Endodermal cell (in vitro differentiated cells): Measurements from ENCODE around the gene RHOA. TPM values are rescaled to one million over a fixed set of nuclear protein-coding genes. Genes with fewer than 3 reads are reported as not detected.
A peak's percentile ranks its signal among the peaks of the same experiment; 100 is the strongest.

Source experiments
- DNase-seq: peaks from one replicate; pipeline ENCODE4 v3.0.0-alpha.2; 2017
- H3K27ac ChIP-seq: 2 replicates; pipeline ENCODE4 v1.5.1; 2013; ENCODE audit warnings: mild to moderate bottlenecking, low read depth, low read length, moderate library complexity
- H3K27me3 ChIP-seq: 2 replicates; pipeline ENCODE4 v1.6.1; 2013; ENCODE audit warnings: mild to moderate bottlenecking, low read length, moderate library complexity; ENCODE audit not compliant: insufficient read depth, control insufficient read depth, poor library complexity, severe bottlenecking
- H3K36me3 ChIP-seq: 2 replicates; pipeline ENCODE4 v1.7.0; 2013; ENCODE audit warnings: mild to moderate bottlenecking, low read length, moderate library complexity; ENCODE audit not compliant: control insufficient read depth, insufficient read depth
- H3K4me1 ChIP-seq: one replicate; pipeline ENCODE4 v1.7.0; 2013; ENCODE audit warnings: low read length; ENCODE audit not compliant: control insufficient read depth, insufficient read depth
- H3K4me3 ChIP-seq: 2 replicates; pipeline ENCODE4 v1.5.1; 2013; ENCODE audit warnings: mild to moderate bottlenecking, low read length, moderate library complexity
- H3K9ac ChIP-seq: 2 replicates; pipeline ENCODE4 v1.6.1; 2013; ENCODE audit warnings: mild to moderate bottlenecking, low read length, moderate library complexity; ENCODE audit not compliant: poor library complexity, severe bottlenecking; ENCODE audit errors: extremely low read depth
- H3K9me3 ChIP-seq: 2 replicates; pipeline ENCODE4 v1.6.1; 2013; ENCODE audit warnings: mild to moderate bottlenecking, low read length, moderate library complexity; ENCODE audit not compliant: control insufficient read depth
- H3K27ac Mint-ChIP-seq: 2 replicates; pipeline ENCODE4 v1.8.0; 2020; ENCODE audit warnings: mixed read lengths
- H3K27me3 Mint-ChIP-seq: 2 replicates; pipeline ENCODE4 v1.8.0; 2021; ENCODE audit warnings: mild to moderate bottlenecking, mixed read lengths; ENCODE audit not compliant: insufficient read depth
- H3K36me3 Mint-ChIP-seq: 2 replicates; pipeline ENCODE4 v1.8.0; 2020; ENCODE audit warnings: low read depth, mixed read lengths
- H3K4me1 Mint-ChIP-seq: 2 replicates; pipeline ENCODE4 v1.8.0; 2020; ENCODE audit warnings: mixed read lengths
- H3K4me3 Mint-ChIP-seq: 2 replicates; pipeline ENCODE4 v1.8.0; 2020; ENCODE audit warnings: mild to moderate bottlenecking, moderate library complexity, mixed read lengths
- H3K9me3 Mint-ChIP-seq: 2 replicates; pipeline ENCODE4 v1.8.0; 2020; ENCODE audit warnings: mild to moderate bottlenecking, mixed read lengths
- WGBS, 2 experiments: methylation state at CpG; one replicate each; pipeline versions ENCODE4 v1.1.5 to v1.1.7; 2013; ENCODE audit warnings: missing lambda C conversion rate in 2 of 2, mixed read lengths in 1 of 2; ENCODE audit not compliant: insufficient coverage in 1 of 2, insufficient read length in 1 of 2; 5-methylcytosine and 5-hydroxymethylcytosine counted together
- total RNA-seq, 2 donors: library from RNA; stranded (reverse); fragmentation: NEBNext Ultra II Directional in 1 of 2; extraction: Animal tissue kit (Norgen Biotek cat#: 25700) in 1 of 2; gene quantifications; 2 replicates in 1 of 2; 3 replicates in 1 of 2; pipeline ENCODE4 v1.2.1, GENCODE V29; 2021
- TF ChIP-seq, protein P1 (sequence below): fragments of 200-600 bp; sonication (generic); conservative IDR thresholded peaks from 2 replicates; pipeline ENCODE4 v1.5.0; 2021; ENCODE audit warnings: antibody characterized with exemption, mild to moderate bottlenecking

RHOA gene
- total RNA-seq, 2 donors from 2014 or later: 359 to 371 TPM

DNA sequence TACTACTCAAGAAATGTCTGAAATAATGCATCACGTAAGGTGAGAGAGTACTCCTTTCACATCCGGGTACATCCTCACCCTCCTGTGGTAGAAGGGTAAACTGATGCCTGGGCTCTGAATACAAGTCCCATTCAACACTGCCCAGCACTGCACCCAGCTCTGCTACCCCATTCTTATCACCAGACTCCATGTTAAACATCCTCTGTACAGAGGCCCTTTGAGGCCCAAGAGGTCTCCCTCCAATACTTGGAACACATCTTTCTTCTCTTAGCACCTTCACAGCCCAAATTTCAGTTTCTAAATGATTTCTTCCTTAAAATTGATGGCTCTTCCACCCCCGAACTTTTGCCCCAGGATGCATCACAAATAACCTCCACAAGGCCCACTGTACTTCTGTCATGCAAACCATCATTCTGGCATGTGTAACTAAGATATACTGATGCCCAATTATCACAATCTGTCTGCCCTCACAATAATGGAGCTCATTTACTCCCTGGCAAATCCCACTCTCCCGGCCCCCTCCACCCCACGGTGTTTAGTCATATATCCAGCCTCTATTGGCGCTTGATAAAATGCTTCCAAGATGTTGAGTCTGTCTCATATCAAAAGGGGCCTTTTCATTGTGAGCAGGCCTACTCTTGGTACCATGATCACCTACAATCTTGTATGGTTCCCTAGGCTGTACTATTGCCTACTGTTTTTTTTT, 41.0 kb downstream of the RHOA start:
- no peaks in the 10 kb centered on the region for H3K27me3 ChIP-seq
- Mint-ChIP-seq H3K4me1 (no peaks in the 10 kb centered on the region), H3K36me3 (peaks cover 82% of the 10 kb centered on the region), H3K27ac (peak overlapping the region; percentile 5), H3K4me3 (no peak overlapping the region), H3K9me3 (no peaks in the 10 kb centered on the region), H3K27me3 (no peaks in the 10 kb centered on the region)
- 92 to 95% methylated on average over 6 of the region's 6 CpGs for WGBS, 2 experiments
- H3K9ac ChIP-seq: no peak overlapping the region
- DNase-seq: no peak
- H3K27ac ChIP-seq: no peak overlapping the region
- H3K9me3 ChIP-seq: no peaks in the 10 kb centered on the region
- peaks cover 79% of the 10 kb centered on the region for H3K36me3 ChIP-seq
- H3K4me3 ChIP-seq: no peak overlapping the region
- TF ChIP-seq, protein P1, sequence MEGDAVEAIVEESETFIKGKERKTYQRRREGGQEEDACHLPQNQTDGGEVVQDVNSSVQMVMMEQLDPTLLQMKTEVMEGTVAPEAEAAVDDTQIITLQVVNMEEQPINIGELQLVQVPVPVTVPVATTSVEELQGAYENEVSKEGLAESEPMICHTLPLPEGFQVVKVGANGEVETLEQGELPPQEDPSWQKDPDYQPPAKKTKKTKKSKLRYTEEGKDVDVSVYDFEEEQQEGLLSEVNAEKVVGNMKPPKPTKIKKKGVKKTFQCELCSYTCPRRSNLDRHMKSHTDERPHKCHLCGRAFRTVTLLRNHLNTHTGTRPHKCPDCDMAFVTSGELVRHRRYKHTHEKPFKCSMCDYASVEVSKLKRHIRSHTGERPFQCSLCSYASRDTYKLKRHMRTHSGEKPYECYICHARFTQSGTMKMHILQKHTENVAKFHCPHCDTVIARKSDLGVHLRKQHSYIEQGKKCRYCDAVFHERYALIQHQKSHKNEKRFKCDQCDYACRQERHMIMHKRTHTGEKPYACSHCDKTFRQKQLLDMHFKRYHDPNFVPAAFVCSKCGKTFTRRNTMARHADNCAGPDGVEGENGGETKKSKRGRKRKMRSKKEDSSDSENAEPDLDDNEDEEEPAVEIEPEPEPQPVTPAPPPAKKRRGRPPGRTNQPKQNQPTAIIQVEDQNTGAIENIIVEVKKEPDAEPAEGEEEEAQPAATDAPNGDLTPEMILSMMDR: no peak
- H3K4me1 ChIP-seq: no peaks in the 10 kb centered on the region

DNA sequence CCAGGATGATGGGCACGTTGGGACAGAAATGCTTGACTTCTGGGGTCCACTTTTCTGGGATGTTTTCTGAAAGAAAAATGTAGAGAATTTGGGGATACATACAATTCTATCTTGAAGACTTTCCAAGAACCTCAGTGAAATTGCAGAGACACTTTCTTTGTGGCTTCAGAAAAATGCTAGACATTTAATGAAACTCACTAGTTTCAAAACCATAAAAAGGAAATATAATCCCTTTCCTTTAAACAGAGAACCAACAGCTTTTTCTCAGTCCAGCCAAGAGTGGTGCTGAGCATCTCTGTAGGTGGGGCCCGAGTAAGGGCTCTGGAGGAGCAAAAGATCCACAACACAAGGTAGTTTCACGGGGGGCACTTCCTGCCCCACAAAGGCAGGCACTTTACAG, 49.2 kb downstream of the RHOA start:
- DNase-seq: no peak

DNA sequence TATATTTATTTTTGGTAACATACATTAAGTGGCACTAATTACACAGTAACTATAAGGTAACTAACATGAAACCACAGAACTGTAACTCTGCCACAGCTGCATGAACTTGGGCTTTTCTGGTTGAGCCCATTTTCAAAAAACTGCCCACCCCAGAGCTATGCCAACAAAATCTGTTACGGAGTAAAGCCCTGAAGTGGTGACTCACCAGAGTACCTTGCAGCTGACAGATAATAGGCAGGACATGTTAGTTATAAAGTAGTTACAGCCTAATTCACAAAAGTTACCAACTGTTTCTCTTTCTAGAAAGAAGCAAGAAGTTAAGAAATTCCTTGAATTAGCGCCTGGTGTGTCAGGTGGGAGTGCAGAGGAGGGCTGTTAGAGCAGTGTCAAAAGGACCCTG, 52.2 kb downstream of the RHOA start:
- H3K36me3 Mint-ChIP-seq: peaks cover 66% of the 10 kb centered on the region

More for the DNA sequence above, 49.2 kb downstream of the RHOA start:
- TF ChIP-seq, protein P1: no peak
- H3K36me3 ChIP-seq: peaks cover 79% of the 10 kb centered on the region
- no peak overlapping the region for H3K4me3 Mint-ChIP-seq
- no peak overlapping the region for H3K27ac Mint-ChIP-seq
- WGBS, 2 experiments: 95 to 100% methylated on average over 3 of the region's 3 CpGs
- H3K27ac ChIP-seq: no peak overlapping the region
- H3K36me3 Mint-ChIP-seq: peaks cover 72% of the 10 kb centered on the region
- H3K4me1 Mint-ChIP-seq: peaks cover 6% of the 10 kb centered on the region
- no peak overlapping the region for H3K4me3 ChIP-seq
- no peaks in the 10 kb centered on the region for H3K27me3 Mint-ChIP-seq
- peaks cover 6% of the 10 kb centered on the region for H3K4me1 ChIP-seq
- H3K27me3 ChIP-seq: no peaks in the 10 kb centered on the region
- H3K9me3 ChIP-seq: no peaks in the 10 kb centered on the region
- H3K9me3 Mint-ChIP-seq: no peaks in the 10 kb centered on the region
- no peak overlapping the region for H3K9ac ChIP-seq

More for the DNA sequence above, 52.2 kb downstream of the RHOA start:
- DNase-seq: no peak
- Mint-ChIP-seq H3K4me1 (peaks cover 10% of the 10 kb centered on the region), H3K27me3 (no peaks in the 10 kb centered on the region), H3K9me3 (no peaks in the 10 kb centered on the region), H3K4me3 (peak overlapping the region; percentile 94), H3K27ac (peak overlapping the region; percentile 63)
- TF ChIP-seq, protein P1: no peak
- peaks cover 6% of the 10 kb centered on the region for H3K4me1 ChIP-seq
- peaks cover 67% of the 10 kb centered on the region for H3K36me3 ChIP-seq
- H3K4me3 ChIP-seq: no peak overlapping the region
- no peaks in the 10 kb centered on the region for H3K27me3 ChIP-seq
- no peaks in the 10 kb centered on the region for H3K9me3 ChIP-seq
- 98 to 100% methylated on average over 1 to 2 of the region's 2 CpGs for WGBS, 2 experiments
- no peak overlapping the region for H3K27ac ChIP-seq
- no peak overlapping the region for H3K9ac ChIP-seq
